ENCODE results near the gene NUMB.

The NUMB gene

DNA sequence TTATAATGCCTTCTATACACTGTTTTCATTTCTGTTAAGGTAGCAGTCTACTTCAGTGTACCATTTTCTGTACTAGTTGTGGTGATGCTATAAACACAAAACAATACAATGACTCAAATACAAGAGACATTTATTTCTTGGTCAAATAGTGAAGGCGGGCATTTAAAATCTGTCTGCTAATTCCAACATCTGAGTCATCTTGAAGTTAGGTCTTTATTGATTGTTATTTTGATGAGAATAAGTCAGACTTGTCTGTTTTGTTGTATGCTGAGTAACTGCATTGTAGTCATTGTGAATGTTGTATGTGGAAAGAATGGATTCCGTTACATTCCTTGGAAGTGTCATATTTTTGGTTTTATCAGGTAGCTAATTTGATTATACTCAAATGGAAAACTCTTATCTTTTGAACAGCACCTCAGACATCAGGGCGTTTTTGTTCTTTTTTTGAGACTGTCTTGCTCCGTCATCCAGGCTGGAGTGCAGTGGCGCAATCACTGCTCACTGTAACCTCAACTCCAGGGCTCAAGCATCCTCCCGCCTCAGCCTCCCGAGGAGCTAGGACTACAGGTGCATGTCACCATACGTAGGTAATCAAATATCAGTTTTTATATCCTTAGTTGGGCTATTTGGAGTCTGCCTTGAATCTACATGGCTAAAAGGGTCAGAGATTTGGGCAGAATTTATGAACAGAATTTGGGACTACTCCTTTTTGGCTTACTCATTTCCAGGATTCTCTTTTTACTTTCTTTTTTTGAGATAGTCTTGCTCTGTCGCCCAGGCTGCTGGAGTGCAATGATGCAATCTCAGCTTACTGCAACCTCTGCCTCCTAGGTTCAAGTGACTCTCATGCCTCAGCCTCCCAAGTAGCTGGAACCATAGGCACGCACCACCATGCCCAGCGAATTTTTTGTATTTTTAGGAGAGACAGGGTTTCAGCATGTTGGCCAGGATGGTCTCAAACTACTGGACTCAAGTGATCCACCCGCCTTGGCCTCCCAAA lies 164.3 kb downstream of the NUMB start:
- TF ChIP-seq, protein P1, sequence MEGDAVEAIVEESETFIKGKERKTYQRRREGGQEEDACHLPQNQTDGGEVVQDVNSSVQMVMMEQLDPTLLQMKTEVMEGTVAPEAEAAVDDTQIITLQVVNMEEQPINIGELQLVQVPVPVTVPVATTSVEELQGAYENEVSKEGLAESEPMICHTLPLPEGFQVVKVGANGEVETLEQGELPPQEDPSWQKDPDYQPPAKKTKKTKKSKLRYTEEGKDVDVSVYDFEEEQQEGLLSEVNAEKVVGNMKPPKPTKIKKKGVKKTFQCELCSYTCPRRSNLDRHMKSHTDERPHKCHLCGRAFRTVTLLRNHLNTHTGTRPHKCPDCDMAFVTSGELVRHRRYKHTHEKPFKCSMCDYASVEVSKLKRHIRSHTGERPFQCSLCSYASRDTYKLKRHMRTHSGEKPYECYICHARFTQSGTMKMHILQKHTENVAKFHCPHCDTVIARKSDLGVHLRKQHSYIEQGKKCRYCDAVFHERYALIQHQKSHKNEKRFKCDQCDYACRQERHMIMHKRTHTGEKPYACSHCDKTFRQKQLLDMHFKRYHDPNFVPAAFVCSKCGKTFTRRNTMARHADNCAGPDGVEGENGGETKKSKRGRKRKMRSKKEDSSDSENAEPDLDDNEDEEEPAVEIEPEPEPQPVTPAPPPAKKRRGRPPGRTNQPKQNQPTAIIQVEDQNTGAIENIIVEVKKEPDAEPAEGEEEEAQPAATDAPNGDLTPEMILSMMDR (IDR thresholded peaks at IDR 0.05; ENCODE audit: insufficient read depth, low read length, poor library complexity, severe bottlenecking): no peak
- H3K36me3 ChIP-seq (ENCODE audit: control insufficient read depth, insufficient read depth, low read length): no peaks in the 10 kb centered on the region
- H3K27me3 ChIP-seq (replicated peaks; ENCODE audit: control insufficient read depth, insufficient read depth, low read length): no peaks in the 10 kb centered on the region
- no peak for DNase-seq (ENCODE audit: extremely low read depth, insufficient read length)
- H3K4me3 ChIP-seq (replicated peaks; ENCODE audit: low read depth, low read length): no peak overlapping the region

DNA sequence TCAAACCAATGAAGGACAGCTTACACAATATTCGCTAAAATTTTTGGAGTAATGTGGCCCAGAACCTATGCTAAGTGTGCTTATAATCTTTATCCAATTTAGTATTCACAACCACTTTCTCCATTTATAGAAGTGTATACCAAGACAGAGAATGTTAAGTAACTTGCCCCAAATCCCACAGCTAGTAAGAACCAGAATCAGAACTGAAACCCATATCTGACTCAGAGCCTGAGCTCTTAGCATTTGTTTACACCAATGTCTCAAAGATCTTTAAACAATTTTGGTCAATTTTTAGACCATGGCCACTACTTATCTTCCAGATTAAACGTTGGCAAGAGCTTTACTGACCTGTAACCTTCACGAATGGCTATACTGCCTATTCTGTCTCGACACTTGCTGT lies 168.1 kb downstream of the NUMB start:
- peak; percentile 32 for DNase-seq (ENCODE audit: extremely low read depth, insufficient read length)
- Histone ChIP-seq H3K36me3 (ENCODE audit: control insufficient read depth, insufficient read depth, low read length) (peaks cover 3% of the 10 kb centered on the region), H3K27me3 (replicated peaks; ENCODE audit: control insufficient read depth, insufficient read depth, low read length) (no peaks in the 10 kb centered on the region), H3K4me3 (replicated peaks; ENCODE audit: low read depth, low read length) (no peak overlapping the region)
- TF ChIP-seq, protein P1 (IDR thresholded peaks at IDR 0.05; ENCODE audit: insufficient read depth, low read length, poor library complexity, severe bottlenecking): no peak

DNA sequence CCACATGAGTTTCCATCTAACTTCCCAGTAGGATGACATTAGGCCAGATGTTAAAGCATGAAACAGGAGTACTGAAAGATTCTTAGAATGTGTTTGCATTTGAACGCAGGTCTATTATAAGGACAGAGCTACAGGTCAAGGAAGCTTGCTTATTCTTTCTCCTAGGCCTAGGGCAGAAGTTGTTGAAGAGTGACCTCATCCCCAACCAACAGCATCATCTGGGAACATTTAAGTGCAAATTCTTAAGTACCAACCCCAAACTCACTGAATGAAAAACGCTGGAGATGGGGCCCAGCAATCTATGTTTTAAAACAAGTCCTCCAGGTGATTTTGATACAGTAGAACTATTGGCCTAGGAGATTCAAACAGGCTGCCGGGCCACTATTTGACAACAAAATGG lies 168.6 kb downstream of the NUMB start:
- H3K4me3 ChIP-seq (replicated peaks; ENCODE audit: low read depth, low read length): no peak overlapping the region
- H3K36me3 ChIP-seq (ENCODE audit: control insufficient read depth, insufficient read depth, low read length): peaks cover 3% of the 10 kb centered on the region
- H3K27me3 ChIP-seq (replicated peaks; ENCODE audit: control insufficient read depth, insufficient read depth, low read length): no peaks in the 10 kb centered on the region
- TF ChIP-seq, protein P1 (IDR thresholded peaks at IDR 0.05; ENCODE audit: insufficient read depth, low read length, poor library complexity, severe bottlenecking): no peak
- DNase-seq (ENCODE audit: extremely low read depth, insufficient read length): no peak

DNA sequence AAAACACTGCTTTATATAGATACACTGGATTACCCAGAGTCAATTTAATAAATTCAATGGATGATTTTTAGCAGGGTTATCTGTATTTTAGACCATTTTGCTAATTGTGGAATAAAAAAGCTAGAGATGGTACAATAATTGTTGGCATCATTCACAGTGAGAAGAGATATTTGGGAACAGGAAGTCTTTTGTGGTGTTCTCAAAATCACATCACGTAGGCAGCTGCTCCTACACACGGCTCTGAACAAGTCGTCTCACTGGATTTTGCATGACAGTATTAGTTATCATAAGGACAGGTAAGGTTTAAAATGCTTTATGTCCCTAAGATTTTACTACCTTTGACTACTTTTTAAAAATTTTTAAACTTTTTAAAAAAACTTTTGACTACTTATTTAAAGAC lies 169.0 kb downstream of the NUMB start:
- Histone ChIP-seq H3K36me3 (ENCODE audit: control insufficient read depth, insufficient read depth, low read length) (peaks cover 3% of the 10 kb centered on the region), H3K27me3 (replicated peaks; ENCODE audit: control insufficient read depth, insufficient read depth, low read length) (no peaks in the 10 kb centered on the region), H3K4me3 (replicated peaks; ENCODE audit: low read depth, low read length) (no peak overlapping the region)
- TF ChIP-seq, protein P1 (IDR thresholded peaks at IDR 0.05; ENCODE audit: insufficient read depth, low read length, poor library complexity, severe bottlenecking): no peak
- no peak for DNase-seq (ENCODE audit: extremely low read depth, insufficient read length)

DNA sequence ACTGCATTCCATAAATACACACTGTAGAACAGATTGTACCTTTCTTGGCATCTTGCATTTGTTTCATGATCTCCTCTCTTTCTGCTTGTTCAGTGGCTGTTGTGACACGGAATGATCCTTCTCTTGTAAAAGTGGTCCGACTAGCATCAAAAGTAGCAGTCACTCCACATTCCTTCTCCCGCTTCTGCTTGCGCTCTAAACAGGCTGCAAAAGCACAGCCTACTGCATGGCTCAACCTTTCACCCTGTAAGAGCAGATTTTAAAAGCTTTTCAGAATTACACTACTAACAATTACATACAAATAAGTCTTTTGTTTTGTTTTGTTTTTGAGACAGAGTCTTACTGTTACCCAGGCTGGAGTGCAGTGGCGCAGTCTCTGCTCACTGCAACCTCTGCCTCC lies 171.3 kb downstream of the NUMB start:
- H3K4me3 ChIP-seq (replicated peaks; ENCODE audit: low read depth, low read length): no peak overlapping the region
- H3K36me3 ChIP-seq (ENCODE audit: control insufficient read depth, insufficient read depth, low read length): peaks cover 10% of the 10 kb centered on the region
- no peaks in the 10 kb centered on the region for H3K27me3 ChIP-seq (replicated peaks; ENCODE audit: control insufficient read depth, insufficient read depth, low read length)
- TF ChIP-seq, protein P1 (IDR thresholded peaks at IDR 0.05; ENCODE audit: insufficient read depth, low read length, poor library complexity, severe bottlenecking): no peak
- DNase-seq (ENCODE audit: extremely low read depth, insufficient read length): no peak

All from GM06990 (cell line).